GM12891 (cell line): Measurements from ENCODE around the gene USP4.

ENCODE experiments used
- POLR2A ChIP-seq: IDR thresholded peaks from 2 replicates; pipeline ENCODE4 v1.6.1; 2011; ENCODE audit warnings: low read depth, low read length, control low read depth
- POLR2AphosphoS5 ChIP-seq: IDR thresholded peaks from 2 replicates; pipeline ENCODE4 v1.6.1; 2011; ENCODE audit warnings: low read depth, low read length, control low read depth
- TAF1 ChIP-seq: IDR thresholded peaks from 2 replicates; pipeline ENCODE4 v1.6.1; 2011; ENCODE audit warnings: low read depth, low read length, control low read depth

DNA sequence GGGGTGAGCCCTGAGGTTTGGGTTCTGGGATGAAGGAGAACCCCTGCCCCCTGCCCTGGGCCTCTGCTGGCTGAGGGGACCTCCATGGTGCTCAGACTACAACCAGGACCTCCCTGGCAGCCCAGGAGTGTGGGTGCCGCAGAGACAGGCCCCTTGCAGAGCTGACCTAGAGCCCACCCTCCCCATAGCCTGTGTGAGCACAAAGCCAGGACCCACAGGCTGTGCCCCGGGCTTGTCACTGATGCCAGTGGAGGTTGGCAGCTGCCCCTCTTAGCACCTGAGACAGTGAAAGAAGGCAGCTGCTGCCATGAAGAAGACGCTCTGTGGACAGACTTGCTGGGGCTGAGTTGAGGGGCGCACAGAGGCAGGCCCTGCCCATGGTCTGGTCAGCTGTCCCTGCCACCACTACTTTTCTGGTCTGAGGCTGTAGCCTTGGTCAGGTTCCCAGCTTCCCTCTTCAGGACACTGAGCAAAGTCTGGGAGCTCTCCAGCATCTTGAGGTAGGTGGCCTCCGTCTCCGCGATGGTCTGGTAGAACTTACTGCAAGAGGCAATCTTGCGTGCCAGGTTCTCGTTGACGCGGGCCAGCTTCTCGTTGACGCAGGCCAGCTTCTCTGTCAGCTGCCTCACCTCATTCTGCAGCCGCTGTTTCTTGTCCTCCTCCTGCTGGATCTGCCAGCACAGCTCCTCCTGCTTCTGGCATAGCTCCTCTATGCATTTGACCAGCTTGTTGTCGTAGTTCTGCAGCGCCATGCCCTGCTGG is 23.0 kb downstream of the USP4 start:
- TF ChIP-seq TAF1 = no peak
- TF ChIP-seq POLR2A = no peak
- no peak for TF ChIP-seq POLR2AphosphoS5
